Measurements from ENCODE around the gene FAF2.

Gene FAF2

GRCh38 chr5:176471098-176471497 lies 22.9 kb downstream of the FAF2 start:
- H3K36me3 ChIP-seq (ENCODE audit: insufficient read depth, low read length), result peaks cover 37% of the 10 kb centered on the region
- H2AFZ ChIP-seq (ENCODE audit: low read length), result no peak overlapping the region
- peaks cover 22% of the 10 kb centered on the region for H3K79me2 ChIP-seq (ENCODE audit: insufficient read depth, low read length)
- no peak for TF ChIP-seq CTCF (IDR thresholded peaks at IDR 0.05; ENCODE audit: low read length)
- TF ChIP-seq EZH2 (IDR thresholded peaks at IDR 0.05; ENCODE audit: borderline replicate concordance, low read length), result no peak
- H3K9me2 ChIP-seq (ENCODE audit: low read depth, low read length), result no peaks in the 10 kb centered on the region
- H3K27me3 ChIP-seq (ENCODE audit: insufficient read depth, low read length), result no peaks in the 10 kb centered on the region
- no peak overlapping the region for H3K9ac ChIP-seq (ENCODE audit: low read length)
- no peaks in the 10 kb centered on the region for H3F3A ChIP-seq (ENCODE audit: insufficient read depth, low read length)
- no peak overlapping the region for H3K4me3 ChIP-seq (ENCODE audit: low read depth, low read length, poor library complexity, severe bottlenecking)
- H4K20me1 ChIP-seq (ENCODE audit: insufficient read depth, low read length), result no peaks in the 10 kb centered on the region
- no peak overlapping the region for H3K27ac ChIP-seq (ENCODE audit: low read depth, low read length, poor library complexity, severe bottlenecking)
- H3K4me2 ChIP-seq (ENCODE audit: low read length), result no peak overlapping the region
- H3K9me3 ChIP-seq (ENCODE audit: low read length), result 0 out of 2 replicates have a peak, but pooled peaks cover 2% of the 10 kb centered on the region
- H3K4me1 ChIP-seq (ENCODE audit: insufficient read depth, low read length, severe bottlenecking), result no peaks in the 10 kb centered on the region

GRCh38 chr5:176473335-176474006 lies 25.3 kb downstream of the FAF2 start:
- no peaks in the 10 kb centered on the region for H3F3A ChIP-seq (ENCODE audit: insufficient read depth, low read length)
- no peak overlapping the region for H2AFZ ChIP-seq (ENCODE audit: low read length)
- no peaks in the 10 kb centered on the region for H3K4me1 ChIP-seq (ENCODE audit: insufficient read depth, low read length, severe bottlenecking)
- no peak overlapping the region for H3K4me2 ChIP-seq (ENCODE audit: low read length)
- no peaks in the 10 kb centered on the region for H3K27me3 ChIP-seq (ENCODE audit: insufficient read depth, low read length)
- H4K20me1 ChIP-seq (ENCODE audit: insufficient read depth, low read length), result no peaks in the 10 kb centered on the region
- no peak overlapping the region for H3K4me3 ChIP-seq (ENCODE audit: low read depth, low read length, poor library complexity, severe bottlenecking)
- H3K9ac ChIP-seq (ENCODE audit: low read length), result no peak overlapping the region
- no peak for TF ChIP-seq CTCF (IDR thresholded peaks at IDR 0.05; ENCODE audit: low read length)
- TF ChIP-seq EZH2 (IDR thresholded peaks at IDR 0.05; ENCODE audit: borderline replicate concordance, low read length), result no peak
- H3K79me2 ChIP-seq (ENCODE audit: insufficient read depth, low read length), result peaks cover 16% of the 10 kb centered on the region
- no peaks in the 10 kb centered on the region for H3K9me2 ChIP-seq (ENCODE audit: low read depth, low read length)
- H3K36me3 ChIP-seq (ENCODE audit: insufficient read depth, low read length), result peaks cover 36% of the 10 kb centered on the region
- H3K27ac ChIP-seq (ENCODE audit: low read depth, low read length, poor library complexity, severe bottlenecking), result no peak overlapping the region
- 0 out of 2 replicates have a peak, but pooled peaks cover 2% of the 10 kb centered on the region for H3K9me3 ChIP-seq (ENCODE audit: low read length)

DNA sequence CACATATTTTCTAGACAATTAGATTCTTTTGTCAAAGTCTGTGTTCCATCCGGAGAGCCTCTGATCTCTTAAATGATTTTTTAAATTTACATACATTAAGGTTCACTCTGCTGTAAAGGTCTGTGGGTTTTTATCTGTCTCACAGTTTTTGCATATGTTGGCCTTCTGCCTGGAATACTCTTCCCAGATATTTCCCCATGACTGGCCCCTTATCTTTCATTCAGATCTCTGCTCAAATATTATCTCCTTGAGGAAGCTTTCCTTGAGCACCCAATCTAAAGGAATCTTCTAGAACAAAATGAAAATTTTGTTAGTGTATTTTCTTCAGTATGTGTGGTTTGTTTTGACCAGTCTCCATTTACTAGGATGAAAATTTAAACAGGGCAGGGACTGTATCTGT lies 26.3 kb downstream of the FAF2 start:
- H3K4me2 ChIP-seq (ENCODE audit: low read length), result no peak overlapping the region
- H3K36me3 ChIP-seq (ENCODE audit: insufficient read depth, low read length), result peaks cover 46% of the 10 kb centered on the region
- H2AFZ ChIP-seq (ENCODE audit: low read length), result no peak overlapping the region
- H3K9me2 ChIP-seq (ENCODE audit: low read depth, low read length), result no peaks in the 10 kb centered on the region
- H3K79me2 ChIP-seq (ENCODE audit: insufficient read depth, low read length), result peaks cover 16% of the 10 kb centered on the region
- no peaks in the 10 kb centered on the region for H3K4me1 ChIP-seq (ENCODE audit: insufficient read depth, low read length, severe bottlenecking)
- no peaks in the 10 kb centered on the region for H3F3A ChIP-seq (ENCODE audit: insufficient read depth, low read length)
- H3K9ac ChIP-seq (ENCODE audit: low read length), result no peak overlapping the region
- H3K9me3 ChIP-seq (ENCODE audit: low read length), result 0 out of 2 replicates have a peak, but pooled peaks cover 2% of the 10 kb centered on the region
- no peaks in the 10 kb centered on the region for H4K20me1 ChIP-seq (ENCODE audit: insufficient read depth, low read length)
- H3K27me3 ChIP-seq (ENCODE audit: insufficient read depth, low read length), result no peaks in the 10 kb centered on the region
- H3K27ac ChIP-seq (ENCODE audit: low read depth, low read length, poor library complexity, severe bottlenecking), result no peak overlapping the region
- no peak for TF ChIP-seq EZH2 (IDR thresholded peaks at IDR 0.05; ENCODE audit: borderline replicate concordance, low read length)
- TF ChIP-seq CTCF (IDR thresholded peaks at IDR 0.05; ENCODE audit: low read length), result no peak
- no peak overlapping the region for H3K4me3 ChIP-seq (ENCODE audit: low read depth, low read length, poor library complexity, severe bottlenecking)

All from OCI-LY1 (cell line).